Suprapubic skin (tissue), 4 donors: ENCODE results near the gene SMTNL2. TPM values are rescaled to one million over a fixed set of nuclear protein-coding genes. Genes with fewer than 3 reads are reported as not detected.

ENCODE experiments used
- total RNA-seq, 4 donors: library from RNA; depleted of rRNA; stranded (reverse); fragments of >200 nt; gene quantifications; one replicate each; pipeline ENCODE4 v1.1.0, GENCODE V29; 2016

SMTNL2 gene
- total RNA-seq, 4 donors from 2014 or later, result 0.64 to 1.3 (median 0.81) TPM; not detected in 1

Other genes with a start within 250 kb of the SMTNL2 start
- gene UBE2G1, start 217.9 kb upstream of the SMTNL2 start, total RNA-seq, result 10 to 100 TPM; 53.4 to 75.4 (median 67.4) TPM
- under 1 TPM in 1 of 4 donors, not detected in 3; 0.72 TPM for gene SPNS3, start 150.6 kb upstream of the SMTNL2 start, total RNA-seq
- gene SPNS2, start 85.6 kb upstream of the SMTNL2 start, total RNA-seq, result 10 to 100 TPM; 25.1 to 76.3 (median 49.6) TPM
- 100 to 1,000 TPM in 1 of 4 donors, 10 to 100 TPM in 3; 73.4 to 127 (median 83.8) TPM for gene MYBBP1A, start 29.1 kb upstream of the SMTNL2 start, total RNA-seq
- 100 to 1,000 TPM in 3 of 4 donors, 10 to 100 TPM in 1; 64.6 to 187 (median 134) TPM for gene GGT6, start 24.0 kb upstream of the SMTNL2 start, total RNA-seq
- 1 to 10 TPM in 1 of 4 donors, under 1 TPM in 3; 0.15 to 1.5 (median 0.36) TPM for gene ALOX15, start 57.1 kb downstream of the SMTNL2 start, total RNA-seq
- 10 to 100 TPM; 32.2 to 79.3 (median 60.9) TPM for gene PELP1, start 119.6 kb downstream of the SMTNL2 start, total RNA-seq
- gene ARRB2, start 126.1 kb downstream of the SMTNL2 start, total RNA-seq, result 10 to 100 TPM; 12.1 to 20.6 (median 16.0) TPM
- gene MED11, start 146.9 kb downstream of the SMTNL2 start, total RNA-seq, result 10 to 100 TPM; 15.0 to 38.0 (median 26.4) TPM
- 1 to 10 TPM in 2 of 4 donors, under 1 TPM in 2; 0.40 to 2.8 (median 1.3) TPM for gene ZMYND15, start 155.3 kb downstream of the SMTNL2 start, total RNA-seq
- 10 to 100 TPM; 12.5 to 33.9 (median 18.8) TPM for gene CXCL16, start 155.4 kb downstream of the SMTNL2 start, total RNA-seq
- not detected for gene TM4SF5, start 187.4 kb downstream of the SMTNL2 start, total RNA-seq
- 1 to 10 TPM in 2 of 4 donors, not detected in 2; 1.4 to 1.5 TPM for gene VMO1, start 201.8 kb downstream of the SMTNL2 start, total RNA-seq
- under 1 TPM in 1 of 4 donors, not detected in 3; 0.80 TPM for gene GLTPD2, start 204.4 kb downstream of the SMTNL2 start, total RNA-seq
- gene PSMB6, start 211.6 kb downstream of the SMTNL2 start, total RNA-seq, result 100 to 1,000 TPM in 3 of 4 donors, 10 to 100 TPM in 1; 68.6 to 250 (median 189) TPM
- gene PLD2, start 222.6 kb downstream of the SMTNL2 start, total RNA-seq, result 100 to 1,000 TPM in 1 of 4 donors, 10 to 100 TPM in 3; 53.5 to 134 (median 57.6) TPM
- gene MINK1, start 248.8 kb downstream of the SMTNL2 start, total RNA-seq, result 100 to 1,000 TPM; 141 to 352 (median 169) TPM